Activated T-helper 17 cell treated with anti-CD3 and anti-CD28 coated beads, Interleukin-2, amount 50 U/mL, for 72 hours (primary cell): ENCODE data around the gene RALGDS. TPM values are rescaled to one million over a fixed set of nuclear protein-coding genes. Genes with fewer than 3 reads are reported as not detected.

Experiments used
- ATAC-seq: fragments of 150-1000 bp; cut with Tn5 transposase; replicated peaks from 2 replicates; pipeline ENCODE4 v1.10.0; 2021; ENCODE audit warnings: mild to moderate bottlenecking, moderate library complexity
- H3K27ac Mint-ChIP-seq: one replicate; pipeline ENCODE4 v1.8.0; 2022; ENCODE audit warnings: mixed read lengths
- H3K27me3 Mint-ChIP-seq: one replicate; pipeline ENCODE4 v1.8.0; 2022; ENCODE audit warnings: mixed read lengths
- H3K36me3 Mint-ChIP-seq: one replicate; pipeline ENCODE4 v1.8.0; 2022; ENCODE audit warnings: low read depth, mild to moderate bottlenecking, mixed read lengths
- H3K4me1 Mint-ChIP-seq: one replicate; pipeline ENCODE4 v1.8.0; 2022; ENCODE audit warnings: mixed read lengths
- H3K4me3 Mint-ChIP-seq: one replicate; pipeline ENCODE4 v1.8.0; 2022; ENCODE audit warnings: mild to moderate bottlenecking, mixed read lengths
- H3K9me3 Mint-ChIP-seq: one replicate; pipeline ENCODE4 v1.8.0; 2022; ENCODE audit warnings: mixed read lengths
- total RNA-seq, 2 donors: library from RNA; stranded (reverse); gene quantifications; one replicate each; pipeline ENCODE4 v1.2.3, GENCODE V29; 2022

Gene RALGDS
- total RNA-seq, 2 donors from 2014 or later = 101 to 156 TPM

- Mint-ChIP-seq H3K27me3 (no peaks in the 10 kb centered on the region), H3K4me3 (no peak overlapping the region), H3K9me3 (no peaks in the 10 kb centered on the region), H3K27ac (no peak overlapping the region), H3K36me3 (no peaks in the 10 kb centered on the region), H3K4me1 (peaks cover 9% of the 10 kb centered on the region)
- ATAC-seq = no peak
Observed at GRCh38 chr9:133158695-133159094, 37.7 kb upstream of the RALGDS start.

GRCh38 chr9:133155156-133155555, 34.1 kb upstream of the RALGDS start:
- ATAC-seq = no peak
- Mint-ChIP-seq H3K9me3 (no peaks in the 10 kb centered on the region), H3K4me1 (peaks cover 5% of the 10 kb centered on the region), H3K27ac (no peak overlapping the region), H3K36me3 (no peaks in the 10 kb centered on the region), H3K4me3 (no peak overlapping the region), H3K27me3 (no peaks in the 10 kb centered on the region)

- Mint-ChIP-seq H3K4me1 (no peaks in the 10 kb centered on the region), H3K27me3 (no peaks in the 10 kb centered on the region), H3K36me3 (no peaks in the 10 kb centered on the region), H3K4me3 (no peak overlapping the region), H3K27ac (no peak overlapping the region), H3K9me3 (no peaks in the 10 kb centered on the region)
- ATAC-seq = no peak
Observed at GRCh38 chr9:133154097-133154989, 33.3 kb upstream of the RALGDS start.

GRCh38 chr9:133153227-133154096, 32.4 kb upstream of the RALGDS start:
- Mint-ChIP-seq H3K9me3 (no peaks in the 10 kb centered on the region), H3K27me3 (no peaks in the 10 kb centered on the region), H3K36me3 (peaks cover 2% of the 10 kb centered on the region), H3K4me1 (no peaks in the 10 kb centered on the region), H3K4me3 (no peak overlapping the region), H3K27ac (no peak overlapping the region)
- no peak for ATAC-seq

- Mint-ChIP-seq H3K4me1 (no peaks in the 10 kb centered on the region), H3K9me3 (no peaks in the 10 kb centered on the region), H3K27ac (peak overlapping the region; percentile 67), H3K27me3 (no peaks in the 10 kb centered on the region), H3K36me3 (peaks cover 18% of the 10 kb centered on the region), H3K4me3 (peak overlapping the region; percentile 48)
- ATAC-seq = no peak
Observed at GRCh38 chr9:133151601-133152525, 30.8 kb upstream of the RALGDS start.

- no peak for ATAC-seq
- Mint-ChIP-seq H3K27me3 (no peaks in the 10 kb centered on the region), H3K36me3 (peaks cover 26% of the 10 kb centered on the region), H3K9me3 (no peaks in the 10 kb centered on the region), H3K4me1 (no peaks in the 10 kb centered on the region), H3K27ac (peak overlapping the region; percentile 67), H3K4me3 (peak overlapping the region; percentile 48)
Observed at GRCh38 chr9:133151041-133151440, 30.0 kb upstream of the RALGDS start.

GRCh38 chr9:133149130-133150015, 28.3 kb upstream of the RALGDS start:
- H3K36me3 Mint-ChIP-seq = peaks cover 43% of the 10 kb centered on the region
- H3K27ac Mint-ChIP-seq = peak overlapping the region; percentile 48
- peak overlapping the region; percentile 90 for H3K4me3 Mint-ChIP-seq
- no peaks in the 10 kb centered on the region for H3K9me3 Mint-ChIP-seq
- H3K4me1 Mint-ChIP-seq = peaks cover 14% of the 10 kb centered on the region
- peak; percentile 78 for ATAC-seq
- no peaks in the 10 kb centered on the region for H3K27me3 Mint-ChIP-seq

GRCh38 chr9:133148199-133149129, 27.4 kb upstream of the RALGDS start:
- H3K27ac Mint-ChIP-seq = peak overlapping the region; percentile 97
- H3K4me3 Mint-ChIP-seq = peak overlapping the region; percentile 90
- peaks cover 50% of the 10 kb centered on the region for H3K36me3 Mint-ChIP-seq
- H3K4me1 Mint-ChIP-seq = peaks cover 20% of the 10 kb centered on the region
- no peaks in the 10 kb centered on the region for H3K9me3 Mint-ChIP-seq
- ATAC-seq = peak; percentile 39
- no peaks in the 10 kb centered on the region for H3K27me3 Mint-ChIP-seq

- peak overlapping the region; percentile 90 for H3K4me3 Mint-ChIP-seq
Observed at GRCh38 chr9:133147412-133148198, 26.6 kb upstream of the RALGDS start.

GRCh38 chr9:133146746-133147411, 25.8 kb upstream of the RALGDS start:
- Mint-ChIP-seq H3K9me3 (no peaks in the 10 kb centered on the region), H3K4me1 (peaks cover 20% of the 10 kb centered on the region), H3K36me3 (peaks cover 56% of the 10 kb centered on the region), H3K27ac (peak overlapping the region; percentile 97), H3K27me3 (no peaks in the 10 kb centered on the region), H3K4me3 (peak overlapping the region; percentile 90)
- ATAC-seq = no peak

More at GRCh38 chr9:133147412-133148198, 26.6 kb upstream of the RALGDS start:
- no peaks in the 10 kb centered on the region for H3K27me3 Mint-ChIP-seq
- H3K36me3 Mint-ChIP-seq = peaks cover 50% of the 10 kb centered on the region
- peaks cover 20% of the 10 kb centered on the region for H3K4me1 Mint-ChIP-seq
- no peaks in the 10 kb centered on the region for H3K9me3 Mint-ChIP-seq
- peak; percentile 13 for ATAC-seq
- peak overlapping the region; percentile 97 for H3K27ac Mint-ChIP-seq
